NCI-H748 treated with DMSO at 0.1 percent for 48 hours (cell line): ENCODE results near the gene SLC6A13.

Experiments
- DNase-seq: peaks from one replicate; lab custom pipeline; 2025; lab: John Stamatoyannopoulos, UW

Gene SLC6A13

DNA sequence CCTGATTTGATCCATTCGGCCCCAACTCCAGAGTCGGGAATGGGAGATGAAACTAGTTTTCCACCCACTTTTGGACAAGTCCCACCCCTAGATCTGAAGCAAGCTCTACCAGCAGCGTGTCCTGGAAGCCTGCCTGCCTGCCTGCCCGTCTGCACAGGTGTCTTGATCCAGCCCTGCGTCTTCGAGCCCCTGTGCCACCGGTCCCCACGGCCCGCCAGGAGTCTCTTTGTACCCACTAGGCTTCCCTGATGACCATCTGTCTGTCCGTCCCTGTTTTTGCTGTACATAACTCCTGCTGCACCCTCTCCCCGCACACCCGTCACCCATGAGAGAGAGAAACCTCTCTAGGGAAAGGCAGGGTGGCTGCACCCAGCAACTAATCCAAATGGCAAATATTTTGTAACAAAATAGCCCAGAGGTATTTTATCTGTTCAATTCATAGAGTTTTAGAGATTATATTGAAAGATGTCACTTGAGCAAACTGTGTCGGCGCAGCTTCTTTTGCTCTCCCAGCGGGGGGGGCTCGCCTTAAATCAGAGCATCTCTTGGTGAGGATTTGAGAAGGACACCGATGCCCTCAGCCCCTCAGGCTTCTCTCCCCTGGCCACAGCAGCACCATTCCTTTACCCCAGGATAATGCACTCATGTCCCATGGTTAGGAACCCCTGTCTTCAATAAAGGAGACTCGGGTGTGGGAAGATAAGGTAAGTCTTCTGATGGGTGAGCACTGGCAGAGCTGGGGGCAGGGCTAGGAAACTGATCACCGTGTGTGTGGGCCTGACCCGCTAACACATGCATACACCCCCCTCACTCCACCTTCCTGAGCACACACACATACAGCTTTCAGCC lies 84.4 kb downstream of the SLC6A13 start:
- no peak for DNase-seq

DNA sequence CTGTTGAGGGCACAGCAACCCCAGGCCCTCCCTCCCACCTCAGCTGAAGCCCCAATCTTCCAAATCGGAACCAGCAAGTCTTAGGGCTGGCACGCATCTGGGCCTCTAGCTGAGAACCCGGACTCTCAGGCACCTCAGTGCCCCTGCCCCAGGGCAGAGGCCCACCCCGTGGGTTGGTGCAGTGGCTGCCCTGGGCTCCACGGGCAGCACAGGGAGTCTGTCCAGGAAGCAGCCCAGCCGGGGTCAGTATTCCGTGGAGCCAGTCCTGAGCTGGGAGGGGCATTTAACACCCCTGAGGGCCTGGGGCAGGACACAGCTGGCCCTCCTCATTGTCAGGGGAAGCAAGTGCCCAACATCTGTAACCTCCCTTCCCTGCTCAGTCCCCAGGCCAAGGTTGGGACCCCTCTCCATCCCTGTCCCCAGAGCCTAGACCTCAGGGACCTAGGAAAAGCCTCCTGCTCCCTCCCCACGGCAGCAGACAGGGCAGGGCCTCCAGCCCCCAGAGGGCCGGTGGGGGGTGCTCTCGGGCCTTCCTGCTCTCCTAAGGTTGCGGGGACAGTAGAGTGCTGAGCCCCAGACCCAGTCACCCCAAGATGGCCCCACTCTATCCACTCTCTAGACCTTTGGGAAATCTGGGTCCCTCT lies 85.2 kb downstream of the SLC6A13 start:
- no peak for DNase-seq

DNA sequence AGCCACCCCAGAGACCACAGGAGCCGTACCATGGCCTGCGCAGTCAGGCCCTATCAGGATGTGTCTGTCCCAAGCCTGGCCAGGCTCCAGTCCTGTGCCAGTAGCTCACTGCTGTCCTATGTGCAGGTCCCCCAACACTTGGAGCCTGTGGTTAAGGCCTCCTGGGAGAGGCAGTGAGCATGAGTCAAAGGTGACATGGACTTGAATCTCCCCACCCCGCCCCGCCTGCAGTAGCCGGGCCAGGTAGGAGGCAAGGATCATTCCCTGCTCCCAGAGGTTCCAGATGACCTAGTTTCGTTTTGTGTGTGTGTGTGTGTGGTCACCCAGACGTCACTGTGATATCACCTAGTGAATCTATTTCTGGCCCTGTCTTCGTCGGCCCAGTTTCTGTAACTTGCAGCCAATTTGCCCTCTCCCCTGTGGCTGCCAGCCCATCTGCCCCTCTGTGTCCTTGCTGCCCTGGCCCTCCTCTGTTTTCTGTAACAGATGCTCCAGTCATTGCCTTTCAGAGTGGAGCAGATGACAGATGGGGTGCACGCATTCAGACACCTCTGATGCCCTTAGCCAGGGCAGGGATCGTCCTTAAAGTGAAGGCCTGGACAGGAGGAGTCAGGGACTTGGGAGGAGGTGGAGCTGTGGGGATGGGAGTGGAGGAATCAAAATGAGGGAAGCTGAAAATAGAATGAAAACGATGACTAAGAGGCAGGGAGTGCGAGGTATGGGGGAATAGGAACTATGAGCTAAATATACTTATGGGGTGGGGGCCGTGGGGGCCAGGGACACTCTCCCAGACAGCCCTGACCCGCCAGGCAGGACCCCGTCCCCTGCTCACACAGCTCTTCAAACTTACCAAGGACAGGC lies 86.1 kb downstream of the SLC6A13 start:
- DNase-seq, result no peak

GRCh38 chr12:175759-176158 lies 86.9 kb downstream of the SLC6A13 start:
- no peak for DNase-seq

DNA sequence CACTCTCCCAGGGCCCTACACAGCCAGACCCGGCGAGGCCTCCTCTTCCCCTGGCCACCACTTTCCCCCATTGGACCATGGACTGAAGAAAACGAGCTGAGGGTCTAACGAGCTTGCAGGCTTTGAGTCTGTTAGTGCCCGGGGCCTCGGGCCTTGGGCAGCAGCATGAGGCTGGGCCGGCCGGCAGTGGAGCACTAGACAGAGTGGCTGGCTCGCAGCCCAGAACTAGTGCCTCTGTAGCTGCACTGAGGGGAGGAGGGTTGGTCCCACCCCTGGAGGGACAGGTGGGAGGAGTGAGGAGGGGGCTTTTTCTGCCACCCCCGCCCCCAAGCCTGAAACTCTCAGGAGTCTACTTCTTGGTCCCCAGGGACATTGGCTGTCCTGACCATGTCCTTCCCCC lies 87.4 kb downstream of the SLC6A13 start:
- no peak for DNase-seq

DNA sequence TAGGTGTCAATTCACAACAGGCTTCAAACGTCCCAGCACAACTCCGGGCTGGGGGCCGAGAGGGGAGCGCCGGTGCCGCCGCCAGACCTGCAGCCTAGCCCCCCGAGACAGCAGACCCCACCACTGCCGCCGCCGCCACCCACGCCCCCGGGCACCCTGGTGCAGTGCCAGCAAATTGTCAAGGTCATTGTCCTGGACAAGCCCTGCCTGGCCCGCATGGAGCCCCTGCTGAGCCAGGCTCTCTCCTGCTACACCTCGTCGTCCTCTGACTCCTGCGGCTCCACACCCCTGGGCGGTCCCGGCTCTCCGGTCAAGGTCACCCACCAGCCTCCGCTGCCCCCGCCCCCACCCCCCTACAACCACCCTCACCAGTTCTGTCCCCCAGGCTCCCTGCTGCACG lies 88.0 kb downstream of the SLC6A13 start:
- no peak for DNase-seq

DNA sequence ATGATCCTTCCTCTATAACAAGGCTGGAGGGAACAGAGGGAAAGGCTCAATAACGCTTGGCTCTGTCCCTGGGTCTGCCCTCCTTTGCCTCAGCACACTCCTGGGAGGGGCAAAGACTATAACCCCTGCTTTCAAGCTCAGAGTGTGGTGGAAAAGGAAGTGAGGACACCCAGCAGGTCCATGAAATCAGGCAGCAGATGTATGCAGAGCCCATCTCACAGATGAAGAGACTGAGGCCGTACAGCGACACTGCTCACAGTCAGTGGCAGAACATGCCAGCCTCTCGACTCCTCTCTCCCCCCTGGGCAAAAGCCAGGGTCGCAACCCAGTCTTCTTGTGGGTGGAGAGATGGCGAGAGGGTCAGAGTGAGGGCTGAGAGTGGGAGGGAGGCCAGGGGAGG lies 88.5 kb downstream of the SLC6A13 start:
- DNase-seq, result no peak

GRCh38 chr12:172732-173161 lies 89.9 kb downstream of the SLC6A13 start:
- DNase-seq, result no peak

DNA sequence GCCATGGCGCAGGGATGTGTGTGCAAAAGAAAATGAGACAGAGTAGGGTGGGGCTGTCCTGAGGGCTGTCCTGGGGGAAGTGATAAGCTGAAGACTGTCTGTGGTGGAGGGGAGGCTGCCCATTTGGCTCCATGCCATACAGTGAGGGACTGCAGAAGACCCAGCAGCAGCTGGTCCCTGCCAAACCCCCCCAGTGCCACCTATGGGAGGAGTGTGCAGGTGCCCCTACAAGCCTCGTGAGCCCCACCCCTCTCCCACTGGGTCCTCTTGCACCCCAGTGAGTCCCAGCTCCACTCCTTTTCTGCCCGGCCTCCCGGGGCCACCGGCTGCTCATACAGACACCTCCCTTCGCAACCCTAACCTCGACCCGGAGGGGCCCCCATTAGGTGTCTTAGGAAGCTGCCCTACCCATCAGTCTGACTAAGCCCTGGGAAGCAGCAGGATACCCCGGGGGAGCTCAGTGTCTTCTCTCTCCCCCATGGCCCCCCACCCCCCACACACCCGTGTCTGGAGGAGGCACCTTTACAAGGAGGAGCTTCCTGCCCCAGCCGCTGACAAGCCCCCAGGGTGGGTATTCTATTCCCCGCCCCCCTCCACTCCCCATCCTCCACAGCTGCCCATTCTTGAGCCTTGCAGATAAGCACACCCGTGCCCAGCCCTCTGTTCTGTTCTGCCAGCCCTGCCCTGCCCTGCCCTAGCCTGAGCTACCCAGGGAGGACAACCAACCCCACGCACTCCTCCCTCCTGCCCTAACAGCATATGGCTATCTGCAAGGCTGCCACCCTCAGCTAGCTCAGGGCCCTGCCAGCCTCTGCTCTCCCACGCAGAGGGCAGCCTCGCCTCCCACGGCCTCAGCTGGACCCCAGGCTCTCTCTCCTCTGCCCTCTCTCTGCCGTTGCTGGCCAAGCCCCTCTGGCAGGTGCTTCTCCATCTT lies 90.6 kb downstream of the SLC6A13 start:
- DNase-seq, result no peak

DNA sequence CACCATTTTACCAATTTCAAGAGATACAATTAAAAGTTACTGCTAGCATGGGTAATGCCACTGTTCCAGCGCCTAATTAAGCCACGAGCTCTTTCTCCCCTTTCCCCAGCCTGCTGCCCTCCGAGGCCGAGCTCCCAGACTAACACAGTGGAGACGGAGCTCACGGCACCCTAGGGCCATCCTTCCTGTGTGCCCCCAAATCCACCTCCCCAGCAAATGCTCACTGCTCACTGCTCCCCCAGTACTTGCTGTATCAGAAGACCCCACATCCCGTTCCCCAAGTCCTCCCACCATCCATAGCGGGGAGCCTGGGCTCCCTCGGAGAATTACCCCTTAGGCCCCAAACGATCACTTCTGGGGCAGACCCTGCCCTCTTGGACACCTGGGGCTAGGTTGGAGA lies 91.4 kb downstream of the SLC6A13 start:
- DNase-seq, result no peak
